Keratinocyte (primary cell): ENCODE measurements around the gene LHFPL6. TPM values are rescaled to one million over a fixed set of nuclear protein-coding genes. Genes with fewer than 3 reads are reported as not detected.

ENCODE experiments used
- DNase-seq: peaks from one replicate; pipeline ENCODE4 v3.0.0-alpha.2; 2011; ENCODE audit warnings: low read depth, missing footprints, low spot score
- FAIRE-seq: peaks from 2 replicates; lab custom pipeline; 2011; peaks lifted over from hg19 to GRCh38; lab: Jason Lieb, UNC
- H2AFZ ChIP-seq: 2 replicates; pipeline ENCODE4 v1.6.0; 2012; ENCODE audit warnings: low read length, control low read depth, inconsistent platforms; ENCODE audit not compliant: control insufficient read depth
- H3K27ac ChIP-seq: 2 replicates; pipeline ENCODE4 v1.5.1; 2011; ENCODE audit warnings: low read length; ENCODE audit not compliant: control insufficient read depth, insufficient read depth
- H3K27me3 ChIP-seq: 3 replicates; pipeline ENCODE4 v1.6.0; 2011; ENCODE audit warnings: low read length; ENCODE audit not compliant: control insufficient read depth, insufficient read depth; ENCODE audit errors: extremely low read depth
- H3K36me3 ChIP-seq, 2 experiments: 2 replicates in 1 of 2; 3 replicates in 1 of 2; pipeline ENCODE4 v1.5.1; 2011; ENCODE audit warnings: low read length in 2 of 2, mild to moderate bottlenecking in 1 of 2; ENCODE audit not compliant: control insufficient read depth in 2 of 2, insufficient read depth in 2 of 2; ENCODE audit errors: extremely low read depth in 1 of 2
- H3K4me1 ChIP-seq: 3 replicates; pipeline ENCODE4 v1.5.1; 2011; ENCODE audit warnings: low read length; ENCODE audit not compliant: control insufficient read depth, insufficient read depth; ENCODE audit errors: extremely low read depth
- H3K4me2 ChIP-seq: 3 replicates; pipeline ENCODE4 v1.6.0; 2011; ENCODE audit warnings: low read depth, low read length; ENCODE audit not compliant: control insufficient read depth, insufficient read depth; ENCODE audit errors: extremely low read depth
- H3K4me3 ChIP-seq, 3 experiments: fragments of 200-600 bp in 1 of 3; sonication (generic) in 1 of 3; 2 replicates in 2 of 3; 3 replicates in 1 of 3; pipeline ENCODE4 v1.5.1; 2011 to 2016; ENCODE audit warnings: low read length in 3 of 3, mild to moderate bottlenecking in 3 of 3, control low read depth in 2 of 3, inconsistent platforms in 1 of 3, low read depth in 1 of 3, mixed read lengths in 1 of 3, mixed run types in 1 of 3, moderate library complexity in 1 of 3; ENCODE audit not compliant: control insufficient read depth in 2 of 3, insufficient read depth in 2 of 3; ENCODE audit errors: extremely low read depth in 1 of 3
- H3K79me2 ChIP-seq: 2 replicates; pipeline ENCODE4 v1.6.0; 2012; ENCODE audit warnings: low read length; ENCODE audit not compliant: control insufficient read depth, insufficient read depth
- H3K9ac ChIP-seq: 3 replicates; pipeline ENCODE4 v1.6.0; 2011; ENCODE audit warnings: low read length; ENCODE audit not compliant: control insufficient read depth, insufficient read depth; ENCODE audit errors: extremely low read depth
- H3K9me1 ChIP-seq: 3 replicates; pipeline ENCODE4 v1.6.0; 2011; ENCODE audit warnings: low read length; ENCODE audit not compliant: control insufficient read depth, insufficient read depth; ENCODE audit errors: extremely low read depth
- H3K9me3 ChIP-seq: 2 replicates; pipeline ENCODE4 v1.5.1; 2012; ENCODE audit warnings: low read depth, low read length; ENCODE audit not compliant: control insufficient read depth
- H4K20me1 ChIP-seq: 3 replicates; pipeline ENCODE4 v1.6.0; 2011; ENCODE audit warnings: low read length; ENCODE audit not compliant: control insufficient read depth, insufficient read depth; ENCODE audit errors: extremely low read depth
- EZH2 ChIP-seq: IDR thresholded peaks from one replicate; pipeline ENCODE4 v1.6.1; 2012; ENCODE audit warnings: inconsistent platforms, mild to moderate bottlenecking, low read length, moderate library complexity
- dilution Hi-C: fragments of 300-500 bp; cut with MboI; formaldehyde crosslinking; loops from one replicate; pipeline ENCODE4 v1.7.0; 2020; ENCODE audit warnings: low sequenced_read_pairs; ENCODE audit not compliant: extremely low pct_ligation_motif_present
- polyA plus RNA-seq, 5 experiments: library from polyadenylated mRNA; depleted of rRNA in 3 of 5; stranded (reverse) in 3 of 5; stranded (forward) in 1 of 5; unstranded in 1 of 5; fragments of >200 nt; gene quantifications; 1 replicate in 1 of 5; 2 replicates in 3 of 5; 3 replicates in 1 of 5; pipeline versions ENCODE4 v1.2.1 to v1.2.3, GENCODE V29; 2011 to 2012; ENCODE audit warnings: missing spikeins in 2 of 5, low read depth in 1 of 5, low replicate concordance in 1 of 5
- TF ChIP-seq, protein P1 (sequence below), 3 experiments: IDR thresholded peaks in 1 of 3; conservative IDR thresholded peaks in 1 of 3; optimal IDR thresholded peaks in 1 of 3; 2 replicates in 2 of 3; 3 replicates in 1 of 3; pipeline versions ENCODE3 to v1.5.1; 2011; ENCODE audit warnings: low read length in 3 of 3, mild to moderate bottlenecking in 3 of 3, moderate library complexity in 2 of 3, control low read depth in 1 of 3, inconsistent platforms in 1 of 3; ENCODE audit not compliant: insufficient read depth in 2 of 3; ENCODE audit errors: extremely low read depth in 1 of 3

Gene LHFPL6
- polyA plus RNA-seq, 1 donor (not counting 4 experiments of a cell fraction or from before 2014, with no cell fraction given), result 15.8 TPM

DNA sequence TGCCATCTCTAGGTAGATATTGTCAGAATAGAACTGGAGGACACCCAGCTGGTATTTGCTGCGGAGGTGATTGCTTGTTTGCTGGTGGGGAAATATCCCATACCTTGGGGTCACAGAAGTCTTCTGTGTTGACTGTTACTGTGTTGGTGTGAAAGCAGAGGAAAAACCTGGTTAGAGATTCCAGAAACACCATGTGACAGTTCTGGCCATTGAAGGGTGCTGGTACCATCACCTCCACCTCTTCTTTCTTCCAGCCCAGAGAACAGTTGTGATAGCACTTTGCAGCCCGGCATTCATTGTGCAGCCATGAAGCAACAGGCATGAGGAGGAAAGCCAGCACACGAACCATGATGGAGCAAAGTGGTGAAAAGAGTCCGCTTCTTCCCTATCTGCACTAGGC is 4.9 kb upstream of the LHFPL6 start:
- no peaks in the 10 kb centered on the region for H3K4me1 ChIP-seq
- DNase-seq (no peak), FAIRE-seq (no peak)
- H4K20me1 ChIP-seq, result no peaks in the 10 kb centered on the region
- dilution Hi-C loops, result no loop called here
- H3K27ac ChIP-seq, result no peak overlapping the region
- no peaks in the 10 kb centered on the region for H3K9me3 ChIP-seq
- no peaks in the 10 kb centered on the region for H3K79me2 ChIP-seq
- H3K4me2 ChIP-seq, result no peak overlapping the region
- no peaks in the 10 kb centered on the region for H3K36me3 ChIP-seq
- H3K9ac ChIP-seq, result no peak overlapping the region
- H2AFZ ChIP-seq, result no peak overlapping the region
- no peak for TF ChIP-seq EZH2
- TF ChIP-seq, protein P1, sequence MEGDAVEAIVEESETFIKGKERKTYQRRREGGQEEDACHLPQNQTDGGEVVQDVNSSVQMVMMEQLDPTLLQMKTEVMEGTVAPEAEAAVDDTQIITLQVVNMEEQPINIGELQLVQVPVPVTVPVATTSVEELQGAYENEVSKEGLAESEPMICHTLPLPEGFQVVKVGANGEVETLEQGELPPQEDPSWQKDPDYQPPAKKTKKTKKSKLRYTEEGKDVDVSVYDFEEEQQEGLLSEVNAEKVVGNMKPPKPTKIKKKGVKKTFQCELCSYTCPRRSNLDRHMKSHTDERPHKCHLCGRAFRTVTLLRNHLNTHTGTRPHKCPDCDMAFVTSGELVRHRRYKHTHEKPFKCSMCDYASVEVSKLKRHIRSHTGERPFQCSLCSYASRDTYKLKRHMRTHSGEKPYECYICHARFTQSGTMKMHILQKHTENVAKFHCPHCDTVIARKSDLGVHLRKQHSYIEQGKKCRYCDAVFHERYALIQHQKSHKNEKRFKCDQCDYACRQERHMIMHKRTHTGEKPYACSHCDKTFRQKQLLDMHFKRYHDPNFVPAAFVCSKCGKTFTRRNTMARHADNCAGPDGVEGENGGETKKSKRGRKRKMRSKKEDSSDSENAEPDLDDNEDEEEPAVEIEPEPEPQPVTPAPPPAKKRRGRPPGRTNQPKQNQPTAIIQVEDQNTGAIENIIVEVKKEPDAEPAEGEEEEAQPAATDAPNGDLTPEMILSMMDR (optimal IDR thresholded peaks at IDR 0.05 in 1 of 3, IDR thresholded peaks at IDR 0.05 in 1 of 3, conservative IDR thresholded peaks at IDR 0.05 in 1 of 3; ENCODE audit: extremely low read depth in 1 of 3, insufficient read depth in 2 of 3, low read length in 3 of 3), result no peak
- no peaks in the 10 kb centered on the region for H3K9me1 ChIP-seq
- H3K4me3 ChIP-seq, result no peak overlapping the region
- H3K27me3 ChIP-seq, result no peaks in the 10 kb centered on the region

- FAIRE-seq (no peak), DNase-seq (no peak)
- H3K4me3 ChIP-seq, result no peak overlapping the region
- no peaks in the 10 kb centered on the region for H3K27me3 ChIP-seq
- dilution Hi-C loops, result no loop called here
- no peak overlapping the region for H3K9ac ChIP-seq
- H3K36me3 ChIP-seq, result peaks cover 0 to 4% of the 10 kb centered on the region in 2 experiments
- peaks cover 11% of the 10 kb centered on the region for H3K79me2 ChIP-seq
- no peaks in the 10 kb centered on the region for H3K9me3 ChIP-seq
- H3K9me1 ChIP-seq, result no peaks in the 10 kb centered on the region
- no peak overlapping the region for H2AFZ ChIP-seq
- no peak overlapping the region for H3K27ac ChIP-seq
- TF ChIP-seq, protein P1 (optimal IDR thresholded peaks at IDR 0.05 in 1 of 3, IDR thresholded peaks at IDR 0.05 in 1 of 3, conservative IDR thresholded peaks at IDR 0.05 in 1 of 3; ENCODE audit: extremely low read depth in 1 of 3, insufficient read depth in 2 of 3, low read length in 3 of 3), result no peak
- no peak for TF ChIP-seq EZH2
- H4K20me1 ChIP-seq, result no peaks in the 10 kb centered on the region
- H3K4me1 ChIP-seq, result peaks cover 5% of the 10 kb centered on the region
- H3K4me2 ChIP-seq, result no peak overlapping the region
These were observed 2.8 kb upstream of the LHFPL6 start for GRCh38 chr13:39605677-39606320.
